SK-N-MC (cell line): ENCODE data around the gene DIAPH3.

Source experiments
- EZH2 ChIP-seq: fragments of 200-600 bp; sonication (generic); IDR thresholded peaks from one replicate; pipeline ENCODE4 v1.6.1; 2017; ENCODE audit warnings: antibody characterized with exemption
- FOXP2 ChIP-seq: optimal IDR thresholded peaks from 2 replicates; pipeline ENCODE3; 2011; ENCODE audit warnings: mild to moderate bottlenecking, moderate library complexity; ENCODE audit not compliant: insufficient read depth; ENCODE audit errors: extremely low read length, control extremely low read depth
- POLR2AphosphoS5 ChIP-seq: IDR thresholded peaks from 2 replicates; pipeline ENCODE4 v1.6.1; 2012; ENCODE audit warnings: mild to moderate bottlenecking, low read depth, low read length, borderline replicate concordance

- no peak for TF ChIP-seq EZH2
- TF ChIP-seq POLR2AphosphoS5: no peak
- TF ChIP-seq FOXP2: no peak
These were observed 503.1 kb downstream of the DIAPH3 start for GRCh38 chr13:59660582-59660981.
